Osteoblast (primary cell): ENCODE data around the gene ARHGAP32. TPM values are rescaled to one million over a fixed set of nuclear protein-coding genes. Genes with fewer than 3 reads are reported as not detected.

Source experiments
- DNase-seq: peaks from one replicate; pipeline ENCODE4 v3.0.0; 2011; ENCODE audit warnings: low spot score, mixed read lengths; ENCODE audit not compliant: insufficient read length; ENCODE audit errors: missing footprints
- H2AFZ ChIP-seq: 2 replicates; pipeline ENCODE4 v1.6.0; 2011; ENCODE audit warnings: mild to moderate bottlenecking, low read length
- H3K27ac ChIP-seq: 2 replicates; pipeline ENCODE4 v1.5.1; 2011; ENCODE audit warnings: mild to moderate bottlenecking, low read depth, low read length, moderate library complexity
- H3K27me3 ChIP-seq: 2 replicates; pipeline ENCODE4 v1.6.0; 2012; ENCODE audit warnings: mild to moderate bottlenecking, control low read depth, inconsistent platforms, low read length, moderate library complexity; ENCODE audit not compliant: insufficient read depth
- H3K36me3 ChIP-seq: 2 replicates; pipeline ENCODE4 v1.5.1; 2011; ENCODE audit warnings: mild to moderate bottlenecking, low read length, control low read depth, moderate library complexity; ENCODE audit not compliant: insufficient read depth
- H3K4me1 ChIP-seq: 2 replicates; pipeline ENCODE4 v1.5.1; 2011; ENCODE audit warnings: mild to moderate bottlenecking, low read length, control low read depth, moderate library complexity; ENCODE audit not compliant: insufficient read depth
- H3K4me2 ChIP-seq: 2 replicates; pipeline ENCODE4 v1.6.0; 2011; ENCODE audit warnings: mild to moderate bottlenecking, low read length; ENCODE audit not compliant: insufficient read depth
- H3K4me3 ChIP-seq: fragments of 200-600 bp; sonication (generic); 3 replicates; pipeline ENCODE4 v1.5.1; 2012; ENCODE audit warnings: mild to moderate bottlenecking, low read length, inconsistent platforms; ENCODE audit not compliant: insufficient read depth
- H3K79me2 ChIP-seq: 2 replicates; pipeline ENCODE4 v1.6.0; 2012; ENCODE audit warnings: mild to moderate bottlenecking, low read length, control low read depth, inconsistent platforms; ENCODE audit not compliant: insufficient read depth
- H3K9me3 ChIP-seq: 2 replicates; pipeline ENCODE4 v1.5.1; 2011; ENCODE audit warnings: low read depth, low read length, control low read depth
- H4K20me1 ChIP-seq: 2 replicates; pipeline ENCODE4 v1.6.0; 2012; ENCODE audit warnings: mild to moderate bottlenecking, low read length, control low read depth; ENCODE audit not compliant: insufficient read depth
- total RNA-seq: library from RNA; depleted of rRNA; stranded (reverse); fragments of >200 nt; gene quantifications from 2 replicates; pipeline ENCODE4 v1.2.3, GENCODE V29; 2012
- TF ChIP-seq, protein P1 (sequence below): IDR thresholded peaks from 2 replicates; pipeline ENCODE4 v1.5.1; 2011; ENCODE audit warnings: mild to moderate bottlenecking, low read depth, low read length, moderate library complexity; ENCODE audit errors: extremely low read depth

ARHGAP32 gene
- total RNA-seq, 1 donor = 25.3 TPM

DNA sequence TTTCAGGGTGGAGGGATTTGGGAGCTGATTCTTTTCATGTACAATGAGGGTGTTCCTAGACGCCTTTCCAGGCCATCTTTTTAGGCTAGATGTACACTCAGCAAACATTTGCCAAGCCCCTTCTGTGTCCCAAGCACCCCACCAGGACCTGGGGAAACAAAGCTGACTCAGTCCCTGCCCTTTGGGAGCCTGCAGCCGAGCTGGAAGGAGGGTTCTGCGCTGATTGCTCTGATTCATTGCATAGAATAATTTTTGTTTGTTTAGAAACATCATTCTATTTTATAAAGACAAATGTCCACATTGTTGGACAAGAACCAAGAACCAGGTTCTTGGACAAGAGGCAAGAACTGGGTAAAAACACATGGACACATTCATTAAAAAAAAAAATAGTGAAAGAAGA, 266.1 kb downstream of the ARHGAP32 start:
- DNase-seq = peak; percentile 84
- TF ChIP-seq, protein P1, sequence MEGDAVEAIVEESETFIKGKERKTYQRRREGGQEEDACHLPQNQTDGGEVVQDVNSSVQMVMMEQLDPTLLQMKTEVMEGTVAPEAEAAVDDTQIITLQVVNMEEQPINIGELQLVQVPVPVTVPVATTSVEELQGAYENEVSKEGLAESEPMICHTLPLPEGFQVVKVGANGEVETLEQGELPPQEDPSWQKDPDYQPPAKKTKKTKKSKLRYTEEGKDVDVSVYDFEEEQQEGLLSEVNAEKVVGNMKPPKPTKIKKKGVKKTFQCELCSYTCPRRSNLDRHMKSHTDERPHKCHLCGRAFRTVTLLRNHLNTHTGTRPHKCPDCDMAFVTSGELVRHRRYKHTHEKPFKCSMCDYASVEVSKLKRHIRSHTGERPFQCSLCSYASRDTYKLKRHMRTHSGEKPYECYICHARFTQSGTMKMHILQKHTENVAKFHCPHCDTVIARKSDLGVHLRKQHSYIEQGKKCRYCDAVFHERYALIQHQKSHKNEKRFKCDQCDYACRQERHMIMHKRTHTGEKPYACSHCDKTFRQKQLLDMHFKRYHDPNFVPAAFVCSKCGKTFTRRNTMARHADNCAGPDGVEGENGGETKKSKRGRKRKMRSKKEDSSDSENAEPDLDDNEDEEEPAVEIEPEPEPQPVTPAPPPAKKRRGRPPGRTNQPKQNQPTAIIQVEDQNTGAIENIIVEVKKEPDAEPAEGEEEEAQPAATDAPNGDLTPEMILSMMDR = no peak
- H3K79me2 ChIP-seq = no peaks in the 10 kb centered on the region
- H3K4me2 ChIP-seq = no peak overlapping the region
- no peaks in the 10 kb centered on the region for H3K36me3 ChIP-seq
- peaks cover 14% of the 10 kb centered on the region for H3K27me3 ChIP-seq
- no peak overlapping the region for H2AFZ ChIP-seq
- no peak overlapping the region for H3K27ac ChIP-seq
- H3K9me3 ChIP-seq = no peaks in the 10 kb centered on the region
- no peaks in the 10 kb centered on the region for H3K4me1 ChIP-seq
- H4K20me1 ChIP-seq = no peaks in the 10 kb centered on the region
- no peak overlapping the region for H3K4me3 ChIP-seq

DNA sequence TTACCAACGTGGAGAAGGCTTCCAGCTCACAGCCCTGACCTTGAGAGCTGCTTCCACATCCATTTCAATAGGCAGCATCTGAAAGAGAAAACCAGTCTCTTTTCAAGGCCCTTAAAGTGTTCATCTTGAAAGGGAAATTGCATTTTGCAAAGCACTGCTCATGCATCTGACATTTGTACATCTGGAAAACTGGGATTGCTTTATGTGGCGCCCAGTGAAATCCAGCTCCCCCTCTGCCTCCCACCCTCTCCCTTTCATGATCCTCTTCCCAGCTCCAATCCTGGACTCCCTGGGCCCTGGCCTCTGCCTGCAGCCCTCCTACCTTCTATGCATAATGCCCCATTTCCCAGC, 266.9 kb downstream of the ARHGAP32 start:
- Histone ChIP-seq H3K4me1 (no peaks in the 10 kb centered on the region), H4K20me1 (no peaks in the 10 kb centered on the region), H3K4me2 (no peak overlapping the region), H3K27me3 (peaks cover 20% of the 10 kb centered on the region), H2AFZ (no peak overlapping the region), H3K4me3 (no peak overlapping the region), H3K9me3 (no peaks in the 10 kb centered on the region), H3K27ac (no peak overlapping the region), H3K79me2 (no peaks in the 10 kb centered on the region), H3K36me3 (no peaks in the 10 kb centered on the region)
- DNase-seq = peak; percentile 69
- TF ChIP-seq, protein P1 = no peak

DNA sequence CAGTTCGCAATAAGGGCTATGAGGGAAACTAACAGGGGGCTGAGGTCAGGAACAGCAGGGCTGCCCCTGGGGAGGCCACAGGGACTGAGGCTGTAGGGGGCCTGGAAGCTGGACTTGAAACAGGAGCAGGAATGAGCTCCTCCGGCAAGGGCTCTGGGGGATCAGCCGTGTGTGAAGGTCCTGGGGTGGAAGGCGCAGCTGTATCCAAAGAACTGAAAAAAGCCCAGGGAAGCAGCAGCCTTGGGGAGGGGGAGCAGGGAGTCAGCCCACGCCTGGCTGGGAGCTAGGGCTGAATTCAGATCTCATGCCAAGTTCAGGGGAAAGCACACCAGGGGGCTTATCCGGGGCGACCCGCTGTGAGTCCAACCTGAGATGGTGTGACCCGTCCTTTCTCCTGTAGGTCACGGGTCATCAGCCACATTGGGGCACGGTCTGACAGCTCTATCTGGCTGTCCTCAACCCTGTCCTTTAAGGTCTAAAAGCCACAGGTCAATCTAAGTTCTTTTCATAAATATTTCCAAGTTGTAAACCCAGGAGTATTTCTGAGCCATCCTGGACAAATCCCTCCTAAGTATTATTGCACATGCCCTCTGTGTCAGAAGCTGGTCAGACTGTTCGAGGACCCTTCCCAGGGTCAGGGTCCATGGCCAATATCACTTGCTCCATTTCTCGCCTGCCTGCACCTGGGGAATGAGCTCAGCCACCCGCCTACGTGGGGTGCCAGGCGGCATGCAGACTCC, 267.4 kb downstream of the ARHGAP32 start:
- H2AFZ ChIP-seq = no peak overlapping the region
- peak; percentile 19 for DNase-seq
- no peak overlapping the region for H3K4me3 ChIP-seq
- no peak overlapping the region for H3K27ac ChIP-seq
- peaks cover 25% of the 10 kb centered on the region for H3K27me3 ChIP-seq
- TF ChIP-seq, protein P1 = no peak
- no peaks in the 10 kb centered on the region for H3K4me1 ChIP-seq
- H3K4me2 ChIP-seq = no peak overlapping the region
- H3K9me3 ChIP-seq = no peaks in the 10 kb centered on the region
- H4K20me1 ChIP-seq = no peaks in the 10 kb centered on the region
- no peaks in the 10 kb centered on the region for H3K79me2 ChIP-seq
- H3K36me3 ChIP-seq = no peaks in the 10 kb centered on the region

DNA sequence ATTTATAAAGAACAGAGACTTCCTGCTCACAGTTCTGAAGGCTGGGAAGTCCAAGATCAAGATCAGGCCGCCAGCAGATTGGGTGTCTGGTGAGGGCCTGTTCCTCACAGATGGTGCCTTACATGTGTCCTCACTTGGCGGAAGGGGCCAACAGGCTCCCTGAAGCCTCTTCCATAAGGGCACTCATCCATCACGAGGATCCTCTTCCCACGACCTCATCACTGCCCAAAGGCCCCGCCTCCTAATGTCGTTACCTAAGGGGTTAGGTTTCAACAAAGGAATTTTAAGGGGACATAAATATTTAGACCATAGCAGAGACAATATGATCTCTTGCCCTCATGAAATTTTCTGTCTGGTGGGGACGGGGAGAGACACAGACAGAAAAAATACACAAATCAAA, 268.0 kb downstream of the ARHGAP32 start:
- no peak overlapping the region for H3K27ac ChIP-seq
- no peaks in the 10 kb centered on the region for H3K4me1 ChIP-seq
- H3K4me3 ChIP-seq = no peak overlapping the region
- no peaks in the 10 kb centered on the region for H4K20me1 ChIP-seq
- H3K36me3 ChIP-seq = no peaks in the 10 kb centered on the region
- no peak overlapping the region for H2AFZ ChIP-seq
- peak; percentile 39 for DNase-seq
- no peak overlapping the region for H3K4me2 ChIP-seq
- H3K9me3 ChIP-seq = no peaks in the 10 kb centered on the region
- TF ChIP-seq, protein P1 = no peak
- no peaks in the 10 kb centered on the region for H3K79me2 ChIP-seq
- H3K27me3 ChIP-seq = peaks cover 27% of the 10 kb centered on the region
